Lung (tissue), 12 donors: ENCODE measurements around the gene RUSC1. TPM values are rescaled to one million over a fixed set of nuclear protein-coding genes. Genes with fewer than 3 reads are reported as not detected.

Source experiments
- ATAC-seq: fragments of 200-7000 bp; cut with Tn5 transposase; one replicate; pipeline ENCODE4 v1.9.1; 2020; ENCODE audit warnings: moderate number of reproducible peaks; ENCODE audit not compliant: insufficient read depth, low FRiP score
- DNase-seq, 3 donors: peaks; one replicate each; pipeline ENCODE4 v3.0.0-alpha.2; 2013 to 2017
- H3K27ac ChIP-seq, 2 donors: one replicate each; pipeline ENCODE4 v1.5.1; 2013; ENCODE audit warnings: mild to moderate bottlenecking in 2 of 2, moderate library complexity in 2 of 2, control low read depth in 1 of 2, inconsistent platforms in 1 of 2, low read depth in 1 of 2, low read length in 1 of 2
- H3K27me3 ChIP-seq, 3 donors: one replicate each; pipeline ENCODE4 v1.5.1; 2013; ENCODE audit warnings: low read length in 2 of 3; ENCODE audit not compliant: control insufficient read depth in 3 of 3, insufficient read depth in 3 of 3
- H3K36me3 ChIP-seq, 4 donors: one replicate each; pipeline ENCODE4 v1.5.1; 2013; ENCODE audit warnings: low read length in 4 of 4, mild to moderate bottlenecking in 1 of 4, moderate library complexity in 1 of 4; ENCODE audit not compliant: control insufficient read depth in 4 of 4, insufficient read depth in 4 of 4
- H3K4me1 ChIP-seq, 5 donors: one replicate each; pipeline ENCODE4 v1.5.1; 2013; ENCODE audit warnings: low read length in 5 of 5, mild to moderate bottlenecking in 2 of 5, moderate library complexity in 1 of 5; ENCODE audit not compliant: control insufficient read depth in 5 of 5, insufficient read depth in 5 of 5
- H3K4me3 ChIP-seq: one replicate; pipeline ENCODE4 v1.5.1; 2013; ENCODE audit warnings: mild to moderate bottlenecking, control low read depth, moderate library complexity
- H3K9ac ChIP-seq, 2 donors: one replicate each; pipeline ENCODE4 v1.5.1; 2013; ENCODE audit warnings: low read length in 2 of 2, control low read depth in 1 of 2; ENCODE audit not compliant: insufficient read depth in 1 of 2
- H3K9me3 ChIP-seq, 4 donors: one replicate each; pipeline ENCODE4 v1.5.1; 2013; ENCODE audit warnings: low read length in 3 of 4, mild to moderate bottlenecking in 1 of 4, moderate library complexity in 1 of 4; ENCODE audit not compliant: control insufficient read depth in 4 of 4, insufficient read depth in 3 of 4
- CTCF ChIP-seq: IDR thresholded peaks from 2 replicates; pipeline ENCODE4 v1.5.1; 2012; ENCODE audit warnings: mild to moderate bottlenecking; ENCODE audit errors: control extremely low read depth, extremely low read depth
- WGBS, 2 donors: extraction: QIAGEN DNeasy Blood & Tissue Kit; methylation state at CpG; one replicate each; pipeline ENCODE4 v1.1.7; 2013; 5-methylcytosine and 5-hydroxymethylcytosine counted together
- polyA plus RNA-seq, 2 donors: library from polyadenylated mRNA; stranded (reverse); fragments of 200-250 nt; gene quantifications; one replicate each; pipeline ENCODE4 v1.2.1, GENCODE V29; 2013
- total RNA-seq, 2 donors: library from RNA; depleted of rRNA in 1 of 2; stranded (reverse); fragments of >200 nt in 1 of 2; gene quantifications; one replicate each; pipeline ENCODE4 v1.2.1, GENCODE V29; 2014 to 2021
- donor health status: control.
- donor health status: control.
- donor health status: Bipolar disorder and iron deficiency.
- donor health status: healthy.
- donor health status: DM: yes; HTN: yes; CAD: no.

RUSC1 gene
- total and polyA plus RNA-seq, 4 donors, result 18.2 to 37.7 (median 22.8) TPM

- 6 to 9% methylated on average over 11 of the region's 11 CpGs for WGBS, 2 donors
- Histone ChIP-seq H3K27ac (peak overlapping the region; percentile 87 to 90), H3K9me3 (no peaks in the 10 kb centered on the region), H3K4me1 (peaks cover 0 to 13% (median 3%) of the 10 kb centered on the region in 5 donors), H3K27me3 (no peaks in the 10 kb centered on the region), H3K4me3 (peak overlapping the region; percentile 85), H3K36me3 (peaks cover 0 to 17% (median 6%) of the 10 kb centered on the region in 4 donors), H3K9ac (peak overlapping the region; percentile 86 to 90)
- DNase-seq (peak in 2 of 3 donors; percentile 38 to 60), ATAC-seq (no peak)
- no peak for TF ChIP-seq CTCF
Observed at GRCh38 chr1:155309423-155310021, 11.2 kb upstream of the RUSC1 start.

- no peaks in the 10 kb centered on the region for H3K27me3 ChIP-seq
- H3K9ac ChIP-seq, result no peak overlapping the region
- WGBS, 2 donors, result 87 to 89% methylated on average over 8 of the region's 8 CpGs
- no peak overlapping the region for H3K27ac ChIP-seq
- TF ChIP-seq CTCF, result no peak
- no peak for DNase-seq
- H3K4me1 ChIP-seq, result peaks cover 0 to 13% (median 3%) of the 10 kb centered on the region in 5 donors
- no peak for ATAC-seq
- no peak overlapping the region for H3K4me3 ChIP-seq
- H3K9me3 ChIP-seq, result no peaks in the 10 kb centered on the region
- peaks cover 2 to 22% (median 9%) of the 10 kb centered on the region in 4 donors for H3K36me3 ChIP-seq
Observed at GRCh38 chr1:155313261-155313660, 7.4 kb upstream of the RUSC1 start.

GRCh38 chr1:155316922-155317321 is 3.8 kb upstream of the RUSC1 start:
- no peaks in the 10 kb centered on the region for H3K9me3 ChIP-seq
- peaks cover 0 to 23% (median 8%) of the 10 kb centered on the region in 5 donors for H3K4me1 ChIP-seq
- H3K27ac ChIP-seq, result no peak overlapping the region
- no peak for TF ChIP-seq CTCF
- no peak overlapping the region for H3K4me3 ChIP-seq
- WGBS, 2 donors, result 90 to 94% methylated on average over 3 of the region's 3 CpGs
- no peak for DNase-seq
- no peak overlapping the region for H3K9ac ChIP-seq
- ATAC-seq, result no peak
- H3K36me3 ChIP-seq, result peaks cover 5 to 27% (median 18%) of the 10 kb centered on the region in 4 donors
- H3K27me3 ChIP-seq, result no peaks in the 10 kb centered on the region

GRCh38 chr1:155318082-155318481 is 2.6 kb upstream of the RUSC1 start:
- H3K36me3 ChIP-seq, result peaks cover 2 to 22% (median 15%) of the 10 kb centered on the region in 4 donors
- DNase-seq (no peak), ATAC-seq (no peak)
- H3K9me3 ChIP-seq, result no peaks in the 10 kb centered on the region
- no peak overlapping the region for H3K4me3 ChIP-seq
- TF ChIP-seq CTCF, result no peak
- 96% methylated on average over 9 of the region's 9 CpGs for WGBS, 2 donors
- no peaks in the 10 kb centered on the region for H3K27me3 ChIP-seq
- H3K27ac ChIP-seq, result no peak overlapping the region
- no peak overlapping the region for H3K9ac ChIP-seq
- peaks cover 0 to 30% (median 12%) of the 10 kb centered on the region in 5 donors for H3K4me1 ChIP-seq
